MM.1S (cell line): ENCODE results near the gene CUBN.

Experiments
- DNase-seq: peaks from one replicate; pipeline ENCODE4 v3.0.0-alpha.2; 2015
- H2AFZ ChIP-seq: fragments of 300-600 bp; sonication (generic); 2 replicates; pipeline ENCODE4 v1.6.0; 2016; ENCODE audit warnings: antibody characterized with exemption, low read length
- H3F3A ChIP-seq: fragments of 300-600 bp; sonication (generic); 2 replicates; pipeline ENCODE4 v1.6.1; 2016; ENCODE audit warnings: mild to moderate bottlenecking, antibody characterized with exemption, low read length, moderate library complexity, mixed read lengths; ENCODE audit not compliant: insufficient read depth
- H3K27ac ChIP-seq: fragments of 300-600 bp; sonication (generic); 2 replicates; pipeline ENCODE4 v1.5.1; 2016; ENCODE audit warnings: mild to moderate bottlenecking, low read length
- H3K27me3 ChIP-seq: fragments of 300-600 bp; sonication (generic); replicated peaks from 2 replicates; pipeline ENCODE4 v1.6.0; 2016; ENCODE audit warnings: low read length; ENCODE audit not compliant: insufficient read depth
- H3K36me3 ChIP-seq: fragments of 300-600 bp; sonication (generic); replicated peaks from 2 replicates; pipeline ENCODE4 v1.6.1; 2016; ENCODE audit warnings: mild to moderate bottlenecking, low read length, mixed read lengths; ENCODE audit not compliant: insufficient read depth
- H3K4me1 ChIP-seq: fragments of 300-600 bp; sonication (generic); 2 replicates; pipeline ENCODE4 v1.6.1; 2016; ENCODE audit warnings: low read length, mixed read lengths
- H3K4me2 ChIP-seq: fragments of 300-600 bp; sonication (generic); 2 replicates; pipeline ENCODE4 v1.6.0; 2016; ENCODE audit warnings: low read depth, low read length
- H3K4me3 ChIP-seq: fragments of 300-600 bp; sonication (generic); 2 replicates; pipeline ENCODE4 v1.5.1; 2016; ENCODE audit warnings: low read length, mixed read lengths
- H3K79me2 ChIP-seq: fragments of 300-600 bp; sonication (generic); 2 replicates; pipeline ENCODE4 v1.6.1; 2016; ENCODE audit warnings: mixed run types, low read length, mixed read lengths
- H3K9ac ChIP-seq: fragments of 300-600 bp; sonication (generic); 2 replicates; pipeline ENCODE4 v1.6.1; 2016; ENCODE audit warnings: low read length, mixed read lengths
- H3K9me2 ChIP-seq: fragments of 300-600 bp; sonication (generic); replicated peaks from 2 replicates; pipeline ENCODE4 v1.6.1; 2016; ENCODE audit warnings: mild to moderate bottlenecking, low read length, mixed read lengths; ENCODE audit not compliant: insufficient read depth
- H3K9me3 ChIP-seq: fragments of 300-600 bp; sonication (generic); replicated peaks from 2 replicates; pipeline ENCODE4 v1.6.1; 2016; ENCODE audit warnings: mild to moderate bottlenecking, low read length, mixed read lengths; ENCODE audit not compliant: insufficient read depth
- H4K20me1 ChIP-seq: fragments of 300-600 bp; sonication (generic); 2 replicates; pipeline ENCODE4 v1.6.1; 2016; ENCODE audit warnings: mild to moderate bottlenecking, low read length, moderate library complexity, mixed read lengths; ENCODE audit not compliant: insufficient read depth
- EZH2 ChIP-seq: fragments of 300-600 bp; sonication (generic); optimal IDR thresholded peaks from 2 replicates; pipeline ENCODE3; 2017; ENCODE audit warnings: low read depth, mild to moderate bottlenecking, antibody characterized with exemption, low read length, mixed read lengths
- EZH2phosphoT487 ChIP-seq: fragments of 300-600 bp; sonication (generic); IDR thresholded peaks from 2 replicates; pipeline ENCODE4 v1.6.1; 2018; ENCODE audit warnings: antibody characterized with exemption, low read length
- TF ChIP-seq, protein P1 (sequence below): fragments of 300-600 bp; sonication (generic); IDR thresholded peaks from 2 replicates; pipeline ENCODE4 v1.5.1; 2016; ENCODE audit warnings: antibody characterized with exemption, low read length, mixed read lengths

The CUBN gene

DNA sequence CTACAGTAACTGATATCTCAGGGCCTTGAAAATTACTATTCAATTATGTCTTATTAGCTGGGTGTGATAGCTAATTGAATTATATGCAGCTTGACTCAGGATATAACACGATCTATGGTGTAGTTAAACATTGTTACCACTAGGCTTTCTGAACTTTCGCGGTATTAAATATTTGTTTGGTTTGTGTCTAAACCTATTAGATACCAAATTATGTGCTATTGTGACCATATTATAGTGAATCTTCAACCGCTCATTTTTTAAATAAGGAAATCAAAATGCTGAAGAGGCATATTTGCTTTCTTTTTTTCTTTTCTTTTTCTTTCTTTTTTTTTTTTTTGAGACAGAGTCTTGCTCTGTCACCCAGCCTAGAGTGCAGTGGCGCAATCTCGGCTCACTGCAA is 213.1 kb downstream of the CUBN start:
- no peaks in the 10 kb centered on the region for H4K20me1 ChIP-seq
- H3K4me2 ChIP-seq, result no peak overlapping the region
- TF ChIP-seq EZH2phosphoT487, result no peak
- TF ChIP-seq, protein P1, sequence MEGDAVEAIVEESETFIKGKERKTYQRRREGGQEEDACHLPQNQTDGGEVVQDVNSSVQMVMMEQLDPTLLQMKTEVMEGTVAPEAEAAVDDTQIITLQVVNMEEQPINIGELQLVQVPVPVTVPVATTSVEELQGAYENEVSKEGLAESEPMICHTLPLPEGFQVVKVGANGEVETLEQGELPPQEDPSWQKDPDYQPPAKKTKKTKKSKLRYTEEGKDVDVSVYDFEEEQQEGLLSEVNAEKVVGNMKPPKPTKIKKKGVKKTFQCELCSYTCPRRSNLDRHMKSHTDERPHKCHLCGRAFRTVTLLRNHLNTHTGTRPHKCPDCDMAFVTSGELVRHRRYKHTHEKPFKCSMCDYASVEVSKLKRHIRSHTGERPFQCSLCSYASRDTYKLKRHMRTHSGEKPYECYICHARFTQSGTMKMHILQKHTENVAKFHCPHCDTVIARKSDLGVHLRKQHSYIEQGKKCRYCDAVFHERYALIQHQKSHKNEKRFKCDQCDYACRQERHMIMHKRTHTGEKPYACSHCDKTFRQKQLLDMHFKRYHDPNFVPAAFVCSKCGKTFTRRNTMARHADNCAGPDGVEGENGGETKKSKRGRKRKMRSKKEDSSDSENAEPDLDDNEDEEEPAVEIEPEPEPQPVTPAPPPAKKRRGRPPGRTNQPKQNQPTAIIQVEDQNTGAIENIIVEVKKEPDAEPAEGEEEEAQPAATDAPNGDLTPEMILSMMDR, result no peak
- no peak for TF ChIP-seq EZH2
- no peak overlapping the region for H3K4me3 ChIP-seq
- no peak overlapping the region for H3K27ac ChIP-seq
- H3K9me2 ChIP-seq, result no peaks in the 10 kb centered on the region
- no peaks in the 10 kb centered on the region for H3K36me3 ChIP-seq
- no peak for DNase-seq
- H3F3A ChIP-seq, result no peaks in the 10 kb centered on the region
- no peaks in the 10 kb centered on the region for H3K9me3 ChIP-seq
- H3K27me3 ChIP-seq, result no peaks in the 10 kb centered on the region
- H2AFZ ChIP-seq, result no peak overlapping the region
- H3K9ac ChIP-seq, result no peak overlapping the region
- no peaks in the 10 kb centered on the region for H3K4me1 ChIP-seq
- no peaks in the 10 kb centered on the region for H3K79me2 ChIP-seq

DNA sequence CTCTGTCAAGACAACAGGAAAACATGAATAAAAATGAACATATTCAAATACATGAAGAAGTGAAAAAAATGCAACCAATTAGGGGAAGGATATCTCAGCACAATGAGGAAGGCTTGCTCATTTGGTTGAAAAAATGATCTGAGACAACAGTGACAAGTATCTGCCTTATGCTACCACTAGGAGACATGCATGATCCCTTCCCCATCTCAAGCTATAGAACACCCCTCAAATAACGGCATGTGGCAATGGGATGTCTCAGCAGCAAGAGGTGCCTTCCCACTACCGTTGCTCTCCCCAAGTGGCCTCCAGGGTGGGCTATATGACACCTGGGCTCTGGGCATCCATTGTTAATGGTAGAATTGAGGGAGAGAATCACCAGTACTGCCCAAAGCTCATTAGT is 214.3 kb downstream of the CUBN start:
- no peaks in the 10 kb centered on the region for H3K27me3 ChIP-seq
- no peak overlapping the region for H2AFZ ChIP-seq
- no peaks in the 10 kb centered on the region for H3K36me3 ChIP-seq
- TF ChIP-seq EZH2 (no peak), EZH2phosphoT487 (no peak)
- TF ChIP-seq, protein P1, result no peak
- H3K4me1 ChIP-seq, result no peaks in the 10 kb centered on the region
- H3K9ac ChIP-seq, result no peak overlapping the region
- H3K27ac ChIP-seq, result no peak overlapping the region
- H3K4me2 ChIP-seq, result no peak overlapping the region
- no peak overlapping the region for H3K4me3 ChIP-seq
- no peaks in the 10 kb centered on the region for H3F3A ChIP-seq
- no peaks in the 10 kb centered on the region for H4K20me1 ChIP-seq
- H3K79me2 ChIP-seq, result no peaks in the 10 kb centered on the region
- H3K9me3 ChIP-seq, result no peaks in the 10 kb centered on the region
- H3K9me2 ChIP-seq, result no peaks in the 10 kb centered on the region
- no peak for DNase-seq

DNA sequence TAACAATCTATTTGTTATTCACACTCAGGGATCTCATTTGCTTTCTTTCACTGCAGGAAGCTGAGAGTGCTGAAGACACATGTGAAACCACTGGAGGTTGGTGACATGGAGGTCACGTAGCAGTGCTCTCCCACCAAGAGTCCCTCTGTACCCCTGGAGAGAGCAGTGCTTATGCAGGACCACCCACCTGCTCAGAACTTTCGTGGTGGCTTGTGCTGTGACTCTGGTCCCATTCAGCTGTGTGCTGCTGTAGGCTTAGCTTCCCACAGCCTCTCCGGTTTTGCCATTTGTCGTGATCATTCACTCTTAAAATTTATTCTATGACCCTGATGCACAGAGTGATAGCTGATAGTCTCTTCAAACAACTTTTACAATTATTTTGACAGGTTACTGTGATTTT is 216.3 kb downstream of the CUBN start:
- Histone ChIP-seq H3K27ac (no peak overlapping the region), H3K9me3 (no peaks in the 10 kb centered on the region), H3K79me2 (no peaks in the 10 kb centered on the region), H3F3A (no peaks in the 10 kb centered on the region), H3K4me3 (no peak overlapping the region), H3K9ac (no peak overlapping the region), H3K36me3 (no peaks in the 10 kb centered on the region), H4K20me1 (no peaks in the 10 kb centered on the region), H2AFZ (no peak overlapping the region), H3K27me3 (no peaks in the 10 kb centered on the region), H3K4me2 (no peak overlapping the region), H3K9me2 (no peaks in the 10 kb centered on the region), H3K4me1 (no peaks in the 10 kb centered on the region)
- DNase-seq, result no peak
- no peak for TF ChIP-seq EZH2
- TF ChIP-seq, protein P1, result no peak

DNA sequence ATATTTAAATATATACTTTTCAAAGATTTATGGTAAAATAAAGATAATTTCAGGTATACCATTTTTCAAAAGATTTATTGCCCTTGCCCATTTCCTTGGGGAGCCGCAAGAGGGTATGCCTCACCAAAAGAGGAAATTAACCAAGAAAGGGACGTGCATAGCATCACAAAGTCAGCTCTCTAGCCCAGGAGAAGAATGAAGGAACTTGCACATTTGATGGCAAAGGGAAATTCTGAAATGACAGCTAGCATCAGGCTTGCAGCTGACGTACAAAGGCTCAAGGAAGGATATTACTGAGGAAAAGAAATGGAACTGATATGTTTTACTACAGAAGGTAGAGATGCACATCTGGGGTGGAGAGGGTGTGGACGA is 218.8 kb downstream of the CUBN start:
- H3K9ac ChIP-seq, result no peak overlapping the region
- no peak overlapping the region for H3K4me2 ChIP-seq
- no peak overlapping the region for H3K27ac ChIP-seq
- no peaks in the 10 kb centered on the region for H3F3A ChIP-seq
- H3K36me3 ChIP-seq, result no peaks in the 10 kb centered on the region
- no peaks in the 10 kb centered on the region for H3K79me2 ChIP-seq
- no peaks in the 10 kb centered on the region for H4K20me1 ChIP-seq
- H3K27me3 ChIP-seq, result no peaks in the 10 kb centered on the region
- H3K4me1 ChIP-seq, result no peaks in the 10 kb centered on the region
- no peaks in the 10 kb centered on the region for H3K9me2 ChIP-seq
- no peak for DNase-seq
- no peak overlapping the region for H3K4me3 ChIP-seq
- H3K9me3 ChIP-seq, result no peaks in the 10 kb centered on the region
- TF ChIP-seq, protein P1, result no peak
- TF ChIP-seq EZH2phosphoT487, result no peak
- TF ChIP-seq EZH2, result no peak
- H2AFZ ChIP-seq, result no peak overlapping the region
